PC-9 (cell line): ENCODE data around the gene TRPV5. TPM values are rescaled to one million over a fixed set of nuclear protein-coding genes. Genes with fewer than 3 reads are reported as not detected.

Experiments used
- BruUV-seq: library from RNA; stranded (reverse); fragments of 400-500 nt; replicated peaks from 2 replicates; lab custom pipeline; 2021; lab: Mats Ljungman, UMichigan
- CTCF ChIA-PET: fragments of 300-600 bp; sonication (Branson Sonifier 250); formaldehyde crosslinking; loops from one replicate; lab custom pipeline; 2022; ENCODE audit warnings: antibody characterized with exemption; lab: Charles Lee
- POLR2A ChIA-PET: fragments of 300-600 bp; sonication (Branson Sonifier 250); formaldehyde crosslinking; loops from one replicate; lab custom pipeline; 2022; ENCODE audit warnings: antibody characterized with exemption; ENCODE audit not compliant: unreplicated experiment; lab: Charles Lee
- DNase-seq, 2 experiments: peaks; one replicate each; pipeline versions ENCODE4 v3.0.0 to v3.0.0-alpha.2; 2015 to 2022; ENCODE audit warnings: mixed read lengths in 1 of 2
- H2AFZ ChIP-seq: fragments of 200-600 bp; sonication (generic); 2 replicates; pipeline ENCODE4 v1.8.1; 2017; ENCODE audit warnings: antibody characterized with exemption
- H3F3A ChIP-seq: fragments of 200-600 bp; sonication (generic); 2 replicates; pipeline ENCODE4 v1.8.1; 2017; ENCODE audit warnings: antibody characterized with exemption, mild to moderate bottlenecking, low read depth; ENCODE audit not compliant: insufficient read depth
- H3K27ac ChIP-seq: fragments of 200-600 bp; sonication (generic); 2 replicates; pipeline ENCODE4 v1.6.1; 2016; ENCODE audit warnings: mixed run types
- H3K27me3 ChIP-seq: fragments of 200-600 bp; sonication (generic); 2 replicates; pipeline ENCODE4 v1.6.1; 2016; ENCODE audit warnings: low read depth, mixed run types; ENCODE audit not compliant: insufficient read depth
- H3K36me3 ChIP-seq: fragments of 200-600 bp; sonication (generic); 2 replicates; pipeline ENCODE4 v1.6.1; 2016; ENCODE audit warnings: low read depth, mixed run types
- H3K4me1 ChIP-seq: fragments of 200-600 bp; sonication (generic); replicated peaks from 2 replicates; pipeline ENCODE4 v1.6.1; 2016; ENCODE audit warnings: mixed run types; ENCODE audit not compliant: insufficient read depth
- H3K4me2 ChIP-seq: fragments of 200-600 bp; sonication (generic); 2 replicates; pipeline ENCODE4 v1.6.1; 2017; ENCODE audit warnings: mixed run types
- H3K4me3 ChIP-seq: fragments of 200-600 bp; sonication (generic); 2 replicates; pipeline ENCODE4 v1.6.1; 2016; ENCODE audit warnings: mixed run types
- H3K79me2 ChIP-seq: fragments of 200-600 bp; sonication (generic); 2 replicates; pipeline ENCODE4 v1.6.1; 2017; ENCODE audit warnings: low read depth, mixed run types
- H3K9me2 ChIP-seq: fragments of 200-600 bp; sonication (generic); 2 replicates; pipeline ENCODE4 v1.8.1; 2017; ENCODE audit warnings: mild to moderate bottlenecking; ENCODE audit not compliant: insufficient read depth
- H3K9me3 ChIP-seq: fragments of 200-600 bp; sonication (generic); 2 replicates; pipeline ENCODE4 v1.8.1; 2016; ENCODE audit warnings: low read depth; ENCODE audit not compliant: insufficient read depth
- H4K20me1 ChIP-seq: fragments of 200-600 bp; sonication (generic); 2 replicates; pipeline ENCODE4 v1.8.1; 2017; ENCODE audit not compliant: insufficient read depth
- EZH2 ChIP-seq: fragments of 200-600 bp; sonication (generic); IDR thresholded peaks from 2 replicates; pipeline ENCODE4 v1.8.0; 2017; ENCODE audit warnings: antibody characterized with exemption, low read depth
- intact Hi-C: fragments of 100-400 bp; cut with micrococcal nuclease; formaldehyde crosslinking; loops from one replicate; pipeline ENCODE4 v1.10.0; 2022; ENCODE audit not compliant: unreplicated experiment
- total RNA-seq: library from RNA; stranded (reverse); gene quantifications from 2 replicates; pipeline ENCODE4 v1.2.3, GENCODE V29; 2021
- TF ChIP-seq, protein P1 (sequence below): fragments of 200-600 bp; sonication (generic); conservative IDR thresholded peaks from 2 replicates; pipeline ENCODE4 v1.6.1; 2017; ENCODE audit warnings: mixed run types, antibody characterized with exemption, mild to moderate bottlenecking, moderate library complexity

TRPV5 gene
- total RNA-seq, 1 experiment from 2014 or later, result not detected

DNA sequence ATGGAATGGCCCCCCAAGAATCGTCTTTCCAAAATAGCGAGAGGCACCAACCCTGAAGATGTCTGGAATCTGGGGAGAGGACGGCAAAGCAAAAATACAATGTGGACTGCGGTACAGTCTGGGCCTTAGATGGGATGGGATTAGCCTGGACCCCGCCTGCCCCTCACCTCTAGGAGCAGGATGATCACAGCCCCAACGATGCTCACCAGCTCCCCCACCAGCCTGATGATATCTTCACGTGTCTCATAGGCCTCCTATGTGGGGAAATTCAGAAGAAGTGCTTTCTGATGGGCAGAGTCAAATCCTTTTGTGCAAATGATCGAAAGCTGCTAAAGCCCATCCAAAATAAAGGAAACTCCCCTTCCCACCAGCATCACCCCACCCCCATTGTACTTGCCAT, 18.2 kb downstream of the TRPV5 start:
- no peak for TF ChIP-seq EZH2
- TF ChIP-seq, protein P1, sequence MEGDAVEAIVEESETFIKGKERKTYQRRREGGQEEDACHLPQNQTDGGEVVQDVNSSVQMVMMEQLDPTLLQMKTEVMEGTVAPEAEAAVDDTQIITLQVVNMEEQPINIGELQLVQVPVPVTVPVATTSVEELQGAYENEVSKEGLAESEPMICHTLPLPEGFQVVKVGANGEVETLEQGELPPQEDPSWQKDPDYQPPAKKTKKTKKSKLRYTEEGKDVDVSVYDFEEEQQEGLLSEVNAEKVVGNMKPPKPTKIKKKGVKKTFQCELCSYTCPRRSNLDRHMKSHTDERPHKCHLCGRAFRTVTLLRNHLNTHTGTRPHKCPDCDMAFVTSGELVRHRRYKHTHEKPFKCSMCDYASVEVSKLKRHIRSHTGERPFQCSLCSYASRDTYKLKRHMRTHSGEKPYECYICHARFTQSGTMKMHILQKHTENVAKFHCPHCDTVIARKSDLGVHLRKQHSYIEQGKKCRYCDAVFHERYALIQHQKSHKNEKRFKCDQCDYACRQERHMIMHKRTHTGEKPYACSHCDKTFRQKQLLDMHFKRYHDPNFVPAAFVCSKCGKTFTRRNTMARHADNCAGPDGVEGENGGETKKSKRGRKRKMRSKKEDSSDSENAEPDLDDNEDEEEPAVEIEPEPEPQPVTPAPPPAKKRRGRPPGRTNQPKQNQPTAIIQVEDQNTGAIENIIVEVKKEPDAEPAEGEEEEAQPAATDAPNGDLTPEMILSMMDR, result no peak
- Histone ChIP-seq H3K27me3 (no peaks in the 10 kb centered on the region), H3K79me2 (no peaks in the 10 kb centered on the region), H2AFZ (no peak overlapping the region), H3K9me3 (no peaks in the 10 kb centered on the region), H3K4me1 (peaks cover 25% of the 10 kb centered on the region), H3K4me2 (no peak overlapping the region), H3K4me3 (no peak overlapping the region), H4K20me1 (no peaks in the 10 kb centered on the region), H3K36me3 (no peaks in the 10 kb centered on the region), H3F3A (peaks cover 3% of the 10 kb centered on the region; the same call in 1 of the 2 replicates), H3K9me2 (no peaks in the 10 kb centered on the region), H3K27ac (no peak overlapping the region)
- CTCF ChIA-PET, result interaction anchor here (0.7 kb wide), 1 partner anchor 507 kb away, joined by 3 read pairs; no protein-coding TSS in a partner anchor
- intact Hi-C loops, result no loop called here
- DNase-seq, result no peak
- POLR2A ChIA-PET, result no interaction called here
- BruUV-seq, result no TSS peak

DNA sequence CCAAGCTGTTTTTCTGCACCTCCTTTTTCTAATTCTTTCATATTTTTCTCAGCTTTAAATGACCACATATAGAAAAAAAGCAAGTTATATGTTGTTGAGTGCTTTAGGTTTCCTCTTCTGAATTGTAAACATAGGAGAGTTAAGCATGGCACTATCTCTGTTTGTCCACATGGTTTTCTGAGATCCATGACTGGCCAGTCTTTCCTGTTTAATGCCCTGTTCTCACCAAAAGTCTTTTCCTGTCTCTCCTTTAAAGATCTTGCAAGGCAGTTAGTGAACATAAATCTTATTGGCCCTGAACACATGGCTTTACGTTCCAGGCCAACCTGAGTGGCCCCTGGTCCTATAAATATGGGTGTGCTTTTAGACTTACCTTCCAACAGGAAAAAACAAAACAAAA, 19.4 kb downstream of the TRPV5 start:
- no peaks in the 10 kb centered on the region for H3K79me2 ChIP-seq
- no peaks in the 10 kb centered on the region for H3K9me3 ChIP-seq
- no peak for DNase-seq
- no peak overlapping the region; the same call in 1 of the 2 replicates for H3K4me2 ChIP-seq
- H3K36me3 ChIP-seq, result no peaks in the 10 kb centered on the region
- H2AFZ ChIP-seq, result no peak overlapping the region
- H3F3A ChIP-seq, result peaks cover 14% of the 10 kb centered on the region; the same call in 1 of the 2 replicates
- ChIA-PET POLR2A (no interaction called here), CTCF (no interaction called here)
- intact Hi-C loops, result loop anchor here (5.0 kb wide), 1 partner anchor 83 kb away; no protein-coding TSS in a partner anchor
- H3K4me3 ChIP-seq, result no peak overlapping the region
- no peaks in the 10 kb centered on the region for H3K9me2 ChIP-seq
- no peaks in the 10 kb centered on the region for H3K27me3 ChIP-seq
- peaks cover 36% of the 10 kb centered on the region for H3K4me1 ChIP-seq
- H3K27ac ChIP-seq, result no peak overlapping the region
- H4K20me1 ChIP-seq, result no peaks in the 10 kb centered on the region
- no peak for TF ChIP-seq EZH2
- TF ChIP-seq, protein P1, result no peak
- BruUV-seq, result no TSS peak

DNA sequence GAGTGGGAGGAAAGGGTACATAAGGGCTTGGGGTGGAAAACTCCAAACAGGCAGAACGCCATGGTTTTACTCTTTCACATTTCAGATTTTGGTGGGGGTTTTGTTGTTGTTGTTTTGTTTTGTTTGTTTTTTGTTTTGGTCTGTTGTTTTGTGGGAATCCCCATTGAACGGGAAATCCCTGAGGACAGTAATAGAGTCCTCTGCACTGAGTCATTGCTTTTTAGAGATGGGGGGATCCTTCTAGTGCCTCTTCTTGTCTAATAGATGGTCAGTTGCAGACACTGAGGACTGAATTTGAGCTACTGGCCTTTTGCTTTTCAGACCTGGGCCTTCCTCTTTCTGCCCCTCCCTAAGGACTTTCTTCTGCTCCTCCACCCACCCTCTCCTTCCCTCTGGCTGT, 20.0 kb downstream of the TRPV5 start:
- no peaks in the 10 kb centered on the region for H3K27me3 ChIP-seq
- BruUV-seq, result no TSS peak
- POLR2A ChIA-PET, result interaction anchor here (0.6 kb wide), 1 partner anchor 466 kb away, joined by 4 read pairs; no protein-coding TSS in a partner anchor

More for the DNA sequence above, 20.0 kb downstream of the TRPV5 start:
- H2AFZ ChIP-seq, result no peak overlapping the region
- H3K36me3 ChIP-seq, result no peaks in the 10 kb centered on the region
- TF ChIP-seq EZH2, result no peak
- TF ChIP-seq, protein P1, result no peak
- H3K9me3 ChIP-seq, result no peaks in the 10 kb centered on the region
- H3K79me2 ChIP-seq, result no peaks in the 10 kb centered on the region
- no peak overlapping the region for H3K27ac ChIP-seq
- H3K4me2 ChIP-seq, result peak overlapping the region; percentile 10; the same call in 1 of the 2 replicates
- H3K4me3 ChIP-seq, result no peak overlapping the region
- no peaks in the 10 kb centered on the region for H4K20me1 ChIP-seq
- peaks cover 37% of the 10 kb centered on the region for H3K4me1 ChIP-seq
- intact Hi-C loops, result loop anchor here (2.0 to 5.0 kb wide), 3 partner anchors 41 to 84 kb away; no protein-coding TSS in a partner anchor
- peaks cover 14% of the 10 kb centered on the region; the same call in 1 of the 2 replicates for H3F3A ChIP-seq
- no peaks in the 10 kb centered on the region for H3K9me2 ChIP-seq
- CTCF ChIA-PET, result interaction anchor here (0.7 kb wide), 2 partner anchors 13 to 48 kb away, joined by 3 read pairs; no protein-coding TSS in a partner anchor
- no peak for DNase-seq
